ENCODE results near the gene KLHL12.

Gene KLHL12

GRCh38 chr1:202861420-202862132 is 65.5 kb downstream of the KLHL12 start:
- TF ChIP-seq, protein P1, sequence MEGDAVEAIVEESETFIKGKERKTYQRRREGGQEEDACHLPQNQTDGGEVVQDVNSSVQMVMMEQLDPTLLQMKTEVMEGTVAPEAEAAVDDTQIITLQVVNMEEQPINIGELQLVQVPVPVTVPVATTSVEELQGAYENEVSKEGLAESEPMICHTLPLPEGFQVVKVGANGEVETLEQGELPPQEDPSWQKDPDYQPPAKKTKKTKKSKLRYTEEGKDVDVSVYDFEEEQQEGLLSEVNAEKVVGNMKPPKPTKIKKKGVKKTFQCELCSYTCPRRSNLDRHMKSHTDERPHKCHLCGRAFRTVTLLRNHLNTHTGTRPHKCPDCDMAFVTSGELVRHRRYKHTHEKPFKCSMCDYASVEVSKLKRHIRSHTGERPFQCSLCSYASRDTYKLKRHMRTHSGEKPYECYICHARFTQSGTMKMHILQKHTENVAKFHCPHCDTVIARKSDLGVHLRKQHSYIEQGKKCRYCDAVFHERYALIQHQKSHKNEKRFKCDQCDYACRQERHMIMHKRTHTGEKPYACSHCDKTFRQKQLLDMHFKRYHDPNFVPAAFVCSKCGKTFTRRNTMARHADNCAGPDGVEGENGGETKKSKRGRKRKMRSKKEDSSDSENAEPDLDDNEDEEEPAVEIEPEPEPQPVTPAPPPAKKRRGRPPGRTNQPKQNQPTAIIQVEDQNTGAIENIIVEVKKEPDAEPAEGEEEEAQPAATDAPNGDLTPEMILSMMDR (IDR thresholded peaks at IDR 0.05; ENCODE audit: low read depth, low read length): no peak
- peak overlapping the region; percentile 56 for H3K4me3 ChIP-seq (ENCODE audit: low read depth, low read length)

DNA sequence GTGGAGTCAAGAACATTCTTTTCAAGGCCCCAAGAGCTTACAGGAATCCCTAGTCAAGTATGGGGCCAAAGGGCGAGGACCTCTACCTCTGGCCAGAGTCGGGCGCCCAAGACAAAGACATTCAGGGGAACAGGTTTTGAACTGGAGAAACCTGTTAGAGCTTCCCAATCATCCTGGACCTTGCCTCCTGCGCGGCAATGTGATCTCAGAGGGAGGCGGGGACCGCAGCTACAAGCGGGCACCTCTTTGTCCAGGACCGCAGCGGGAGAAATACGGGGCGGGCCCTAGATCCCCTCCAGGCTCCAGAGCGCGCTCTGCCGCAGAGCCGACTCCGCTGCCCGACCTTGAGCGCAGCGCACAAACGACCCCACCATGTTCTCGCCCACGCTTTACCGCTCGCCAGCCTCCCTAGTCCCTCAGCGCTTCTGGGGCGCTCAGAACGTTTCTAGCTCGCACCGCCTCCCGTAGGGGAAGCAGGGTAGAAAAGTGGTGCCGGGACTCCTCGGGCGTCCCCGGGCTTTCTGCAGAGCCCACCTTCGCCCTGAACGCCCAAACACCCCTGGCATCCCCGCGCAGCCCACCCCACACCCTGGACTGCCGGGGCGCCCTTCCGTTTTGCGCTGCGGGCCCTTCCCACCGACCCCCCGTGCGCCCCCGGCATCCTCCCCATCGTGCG is 66.2 kb downstream of the KLHL12 start:
- H3K4me3 ChIP-seq (ENCODE audit: low read depth, low read length): peak overlapping the region; percentile 56
- TF ChIP-seq, protein P1 (IDR thresholded peaks at IDR 0.05; ENCODE audit: low read depth, low read length): no peak

DNA sequence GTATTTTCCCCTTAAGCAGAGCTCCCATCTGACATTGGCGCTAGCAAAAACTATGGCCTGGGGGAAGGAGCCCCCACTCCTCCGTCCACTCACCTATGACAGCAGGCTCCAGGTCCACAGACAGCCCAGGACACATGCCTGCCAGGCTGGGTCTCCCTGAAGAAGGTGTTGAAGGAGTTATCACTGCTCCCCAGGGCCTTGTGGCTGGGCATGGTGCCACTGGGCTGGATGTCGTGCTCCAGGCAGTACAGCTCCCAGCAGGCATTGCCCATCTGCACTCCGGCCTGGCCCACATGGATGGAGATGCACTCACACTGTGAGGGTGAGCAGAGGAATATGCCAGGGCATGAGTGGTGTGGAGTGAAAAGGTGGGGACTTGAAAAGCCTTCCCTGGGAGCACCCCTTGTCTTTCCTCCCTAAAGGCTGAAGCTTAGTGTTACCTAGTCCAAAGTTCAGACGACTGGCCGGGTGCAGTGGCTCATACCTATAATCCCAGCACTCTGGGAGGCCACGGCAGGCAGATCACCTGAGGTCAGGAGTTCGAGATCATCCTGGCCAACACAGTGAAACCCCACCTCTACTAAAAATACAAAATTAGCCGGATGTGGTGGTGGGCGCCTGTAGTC is 68.1 kb downstream of the KLHL12 start:
- no peak overlapping the region for H3K4me3 ChIP-seq (ENCODE audit: low read depth, low read length)
- TF ChIP-seq, protein P1 (IDR thresholded peaks at IDR 0.05; ENCODE audit: low read depth, low read length): no peak

GRCh38 chr1:202858331-202858730 is 68.7 kb downstream of the KLHL12 start:
- TF ChIP-seq, protein P1 (IDR thresholded peaks at IDR 0.05; ENCODE audit: low read depth, low read length): no peak
- H3K4me3 ChIP-seq (ENCODE audit: low read depth, low read length): no peak overlapping the region

- no peak overlapping the region for H3K4me3 ChIP-seq (ENCODE audit: low read depth, low read length)
- TF ChIP-seq, protein P1 (IDR thresholded peaks at IDR 0.05; ENCODE audit: low read depth, low read length): no peak
Observed at GRCh38 chr1:202857136-202857610, 69.9 kb downstream of the KLHL12 start.

DNA sequence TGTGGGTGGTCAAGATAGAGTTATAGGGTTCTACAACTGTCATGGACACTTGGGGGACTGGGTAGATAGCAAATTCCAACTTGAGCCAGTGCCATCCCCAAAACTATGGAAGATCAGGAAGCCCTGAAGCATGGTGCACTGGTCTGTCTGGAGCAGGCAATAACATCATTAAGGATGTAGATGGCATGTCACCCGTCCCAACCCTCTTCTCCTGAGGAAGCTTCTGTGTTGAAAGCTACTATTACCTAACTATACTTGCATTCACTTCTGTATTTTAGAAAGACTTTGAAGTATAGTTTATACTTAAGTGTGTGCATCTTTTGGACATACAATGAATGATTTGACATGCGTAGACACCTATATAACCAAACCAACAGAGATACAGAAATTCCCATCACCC is 71.0 kb downstream of the KLHL12 start:
- H3K4me3 ChIP-seq (ENCODE audit: low read depth, low read length): no peak overlapping the region
- TF ChIP-seq, protein P1 (IDR thresholded peaks at IDR 0.05; ENCODE audit: low read depth, low read length): no peak

DNA sequence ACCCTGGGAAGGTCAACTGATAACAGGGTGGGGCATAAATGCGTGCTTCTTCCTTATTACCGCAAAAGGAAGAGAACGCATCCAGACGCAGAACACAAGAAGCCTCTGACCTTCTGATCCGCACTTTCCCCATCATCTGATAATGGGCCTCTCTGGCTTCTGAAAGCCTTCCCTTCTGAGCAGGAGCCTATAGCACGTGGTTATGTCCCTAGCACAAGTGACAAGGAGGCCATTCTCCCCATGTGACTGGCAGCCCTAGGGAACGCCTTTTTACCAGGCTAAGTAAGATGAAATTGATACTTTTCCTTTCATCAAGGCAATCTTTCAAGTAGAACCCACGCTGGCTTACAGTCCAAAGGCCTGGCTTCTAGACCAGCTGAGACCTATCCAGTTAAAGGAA is 72.2 kb downstream of the KLHL12 start:
- no peak overlapping the region for H3K4me3 ChIP-seq (ENCODE audit: low read depth, low read length)
- TF ChIP-seq, protein P1 (IDR thresholded peaks at IDR 0.05; ENCODE audit: low read depth, low read length): no peak

Data from WI38 (cell line).